ENCODE results near the gene C22orf31.
"Not testable (repeated sequence)": the region's sequence is repeated elsewhere in the genome, so short reads cannot be mapped to it uniquely, and the experiment has no call there.

Gene C22orf31

DNA sequence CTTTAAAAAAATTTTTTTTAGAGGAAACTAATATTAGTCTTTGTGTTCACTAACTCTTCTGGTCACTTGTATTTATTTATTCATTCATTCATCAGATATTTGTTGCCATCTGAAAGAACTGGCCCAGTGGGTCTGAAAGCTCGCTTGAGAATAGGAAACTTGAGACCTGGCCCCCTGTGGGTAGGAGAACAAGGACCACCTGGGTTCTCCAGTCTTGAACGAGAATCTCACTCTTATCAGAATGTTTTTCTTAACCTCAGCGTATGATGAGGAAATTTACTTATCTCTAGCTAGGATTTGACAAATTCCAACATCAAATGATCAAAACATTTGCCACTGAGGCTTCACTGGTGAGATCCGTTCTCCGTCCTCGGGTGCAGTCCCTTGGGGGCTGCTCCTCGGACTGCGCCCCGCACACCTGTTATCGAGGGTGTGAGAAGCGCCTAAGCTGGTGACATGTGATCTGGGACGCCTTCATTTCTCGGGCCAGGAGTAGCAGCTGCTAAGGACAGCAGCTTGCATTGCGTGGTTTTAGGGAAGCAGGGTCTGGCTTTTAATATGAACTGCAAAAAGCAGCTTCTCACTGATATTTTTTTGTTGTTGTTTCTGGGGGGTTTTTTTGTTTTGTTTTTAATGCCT is 6.3 kb downstream of the C22orf31 start:
- no peak for DNase-seq (ENCODE audit: low spot score)

DNA sequence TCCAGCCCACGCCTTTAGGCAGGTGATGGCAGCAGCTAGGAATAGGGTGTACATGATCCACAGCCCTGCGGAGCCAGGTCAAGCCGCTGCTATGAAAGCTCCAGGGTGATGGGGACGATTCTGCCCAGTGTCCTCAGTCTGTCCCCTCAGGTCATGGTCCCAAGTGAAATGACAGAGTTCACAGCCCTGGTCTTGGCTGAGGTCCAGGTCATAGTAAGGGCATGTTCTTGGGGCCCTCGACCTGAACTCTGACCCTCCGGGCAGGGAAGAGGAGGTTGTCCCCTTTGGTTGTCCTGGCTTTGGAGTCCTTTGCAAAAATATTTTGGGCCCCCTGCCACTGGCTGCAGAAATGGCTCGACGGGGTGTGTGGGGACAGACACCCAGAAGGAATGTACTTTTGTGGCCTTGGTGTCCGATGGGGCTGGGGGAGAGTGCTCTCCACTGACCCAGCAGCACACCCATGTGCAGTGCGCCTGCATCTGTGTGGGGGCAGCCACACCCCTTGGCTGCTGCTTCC is 7.3 kb downstream of the C22orf31 start:
- DNase-seq (ENCODE audit: low spot score) = no peak

DNA sequence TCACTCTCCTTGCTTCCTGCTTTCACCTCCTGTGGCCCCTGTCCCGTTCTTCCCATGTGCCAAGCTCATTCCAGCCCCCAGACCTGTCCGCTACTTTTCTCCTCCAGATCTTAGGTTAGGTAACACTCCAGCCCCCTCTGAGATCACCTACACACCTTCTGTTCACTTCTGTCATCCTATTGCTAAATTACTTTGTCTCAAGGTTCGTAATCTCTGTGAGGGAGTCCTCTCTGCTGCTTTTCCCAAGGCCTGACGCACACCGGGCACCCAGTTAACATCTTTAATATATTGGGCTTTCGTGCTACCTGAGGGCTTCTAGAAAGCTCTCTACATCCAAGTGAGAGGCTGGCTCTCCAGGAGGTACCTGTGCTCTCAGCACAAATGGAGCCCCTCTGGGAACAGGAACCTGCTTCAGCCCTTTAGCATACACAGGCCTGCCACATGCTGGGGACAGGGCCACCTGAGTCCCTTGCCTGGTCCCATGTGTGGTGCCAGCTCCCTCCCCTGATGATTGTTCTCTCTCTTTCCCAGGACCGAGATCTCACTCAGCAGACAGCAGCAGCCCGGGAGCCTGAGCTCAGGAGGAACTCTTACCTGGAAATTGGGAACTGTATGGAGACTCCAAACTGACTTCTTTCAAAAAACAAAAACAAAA is 8.5 kb downstream of the C22orf31 start:
- no peak for DNase-seq (ENCODE audit: low spot score)

DNA sequence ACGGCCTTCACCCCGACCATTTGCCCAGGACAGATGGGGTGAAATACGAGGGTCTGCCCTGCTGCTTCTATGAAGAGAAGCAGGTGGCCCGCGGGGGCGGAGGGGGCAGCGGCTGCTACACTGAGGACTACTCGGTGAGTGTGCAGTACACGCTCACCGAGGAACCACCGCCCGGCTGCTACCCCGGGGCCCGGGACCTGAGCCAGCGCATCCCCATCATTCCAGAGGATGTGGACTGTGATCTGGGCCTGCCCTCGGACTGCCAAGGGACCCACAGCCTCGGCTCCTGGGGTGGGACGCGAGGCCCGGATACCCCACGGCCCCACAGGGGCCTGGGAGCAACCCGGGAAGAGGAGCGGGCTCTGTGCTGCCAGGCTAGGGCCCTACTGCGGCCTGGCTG is 11.2 kb downstream of the C22orf31 start:
- DNase-seq (ENCODE audit: low spot score) = no peak

DNA sequence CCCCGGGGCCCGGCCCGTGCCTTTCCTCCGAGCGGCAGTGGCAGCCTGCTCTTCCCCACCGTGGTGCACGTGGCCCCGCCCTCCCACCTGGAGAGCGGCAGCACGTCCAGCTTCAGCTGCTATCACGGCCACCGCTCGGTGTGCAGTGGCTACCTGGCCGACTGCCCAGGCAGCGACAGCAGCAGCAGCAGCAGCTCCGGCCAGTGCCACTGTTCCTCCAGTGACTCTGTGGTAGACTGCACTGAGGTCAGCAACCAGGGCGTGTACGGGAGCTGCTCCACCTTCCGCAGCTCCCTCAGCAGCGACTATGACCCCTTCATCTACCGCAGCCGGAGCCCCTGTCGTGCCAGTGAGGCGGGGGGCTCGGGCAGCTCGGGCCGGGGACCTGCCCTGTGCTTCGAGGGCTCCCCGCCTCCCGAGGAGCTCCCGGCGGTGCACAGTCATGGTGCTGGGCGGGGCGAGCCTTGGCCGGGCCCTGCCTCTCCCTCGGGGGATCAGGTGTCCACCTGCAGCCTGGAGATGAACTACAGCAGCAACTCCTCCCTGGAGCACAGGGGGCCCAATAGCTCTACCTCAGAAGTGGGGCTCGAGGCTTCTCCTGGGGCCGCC is 11.9 kb downstream of the C22orf31 start:
- no peak for DNase-seq (ENCODE audit: low spot score)

DNA sequence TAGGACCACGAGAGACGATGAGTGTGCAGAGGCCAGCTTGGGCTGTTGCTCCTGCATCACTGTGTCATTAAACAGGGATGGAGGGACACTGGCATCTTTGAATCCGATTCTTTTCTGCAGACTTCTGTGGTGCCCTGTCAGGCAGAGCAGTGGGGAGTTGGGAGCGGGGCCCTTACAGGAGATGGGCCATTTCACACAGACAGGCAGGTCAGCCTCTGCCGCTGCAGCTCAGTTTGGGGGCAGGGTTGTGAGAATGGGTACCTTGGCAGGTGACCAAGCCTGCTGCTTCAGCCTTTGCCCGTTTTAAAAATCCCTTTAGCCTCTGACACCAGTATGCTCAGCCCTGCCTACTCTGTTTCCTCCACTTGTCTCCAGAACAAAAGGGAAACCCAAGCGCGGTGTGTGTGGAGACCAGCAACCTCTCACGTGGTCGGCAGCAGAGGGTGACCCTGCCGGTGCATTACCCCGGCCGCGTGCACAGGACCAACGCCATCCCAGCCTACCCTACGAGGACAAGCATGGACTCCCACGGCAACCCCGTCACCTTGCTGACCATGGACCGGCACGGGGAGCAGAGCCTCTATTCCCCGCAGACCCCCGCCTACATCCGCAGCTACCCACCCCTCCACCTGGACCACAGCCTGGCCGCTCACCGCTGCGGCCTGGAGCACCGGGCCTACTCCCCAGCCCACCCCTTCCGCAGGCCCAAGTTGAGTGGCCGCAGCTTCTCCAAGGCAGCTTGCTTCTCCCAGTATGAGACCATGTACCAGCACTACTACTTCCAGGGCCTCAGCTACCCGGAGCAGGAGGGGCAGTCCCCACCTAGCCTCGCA is 12.6 kb downstream of the C22orf31 start:
- no peak for DNase-seq (ENCODE audit: low spot score)

DNA sequence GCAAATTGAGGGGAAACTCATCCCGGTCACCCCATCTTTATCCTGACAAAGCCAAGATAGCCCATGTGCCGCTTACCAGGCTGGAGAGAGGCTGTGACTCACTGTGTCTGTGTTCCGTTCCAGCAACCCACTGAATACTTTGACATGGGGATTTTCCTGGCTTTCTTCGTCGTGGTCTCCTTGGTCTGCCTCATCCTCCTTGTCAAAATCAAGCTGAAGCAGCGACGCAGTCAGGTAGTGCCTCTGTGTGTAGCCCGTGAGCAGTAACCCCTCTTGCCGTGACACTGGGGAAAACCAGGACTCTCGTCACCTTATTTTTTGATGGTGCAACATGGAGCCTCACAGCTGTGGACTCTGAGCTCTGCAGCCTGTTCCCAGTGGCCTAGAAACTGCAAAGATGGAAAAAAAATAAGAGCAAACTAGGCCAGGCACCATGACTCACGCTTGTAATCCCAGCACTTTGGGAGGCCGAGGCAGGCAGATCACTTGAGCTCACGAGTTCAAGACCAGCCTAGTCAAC is 16.9 kb downstream of the C22orf31 start:
- DNase-seq (ENCODE audit: low spot score) = peak; percentile 76

DNA sequence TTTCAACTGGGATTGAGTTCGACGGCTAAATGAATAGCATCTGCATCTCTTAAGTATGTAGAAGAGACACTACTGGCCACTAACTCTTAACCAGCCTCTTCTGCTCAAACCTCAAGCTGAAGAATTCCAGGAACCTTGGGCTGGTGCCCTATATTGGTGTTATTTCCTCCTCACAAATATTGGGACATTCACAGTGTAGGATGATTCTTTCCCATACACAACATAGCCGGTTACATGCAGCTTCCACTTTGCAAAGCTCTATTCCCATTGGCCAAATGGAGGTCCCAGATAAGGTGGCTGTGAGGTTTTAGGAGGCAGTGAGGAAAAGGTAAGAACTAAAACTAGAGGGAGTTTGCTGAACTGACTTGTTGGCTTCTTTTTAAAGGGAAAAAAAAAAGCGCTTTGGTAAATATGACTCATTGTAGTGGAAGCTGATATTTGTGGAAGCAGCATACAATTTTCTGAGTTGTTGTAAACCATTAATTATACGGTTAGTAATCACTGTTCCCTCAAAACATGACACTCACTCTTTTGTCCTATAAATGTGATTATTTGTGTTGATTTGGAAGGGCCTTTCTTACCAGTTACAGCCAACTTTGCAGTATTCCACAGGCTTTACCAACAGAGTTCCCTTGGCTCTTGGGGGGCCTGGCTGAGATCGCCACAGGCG is 17.6 kb downstream of the C22orf31 start:
- DNase-seq (ENCODE audit: low spot score) = peak; percentile 59

DNA sequence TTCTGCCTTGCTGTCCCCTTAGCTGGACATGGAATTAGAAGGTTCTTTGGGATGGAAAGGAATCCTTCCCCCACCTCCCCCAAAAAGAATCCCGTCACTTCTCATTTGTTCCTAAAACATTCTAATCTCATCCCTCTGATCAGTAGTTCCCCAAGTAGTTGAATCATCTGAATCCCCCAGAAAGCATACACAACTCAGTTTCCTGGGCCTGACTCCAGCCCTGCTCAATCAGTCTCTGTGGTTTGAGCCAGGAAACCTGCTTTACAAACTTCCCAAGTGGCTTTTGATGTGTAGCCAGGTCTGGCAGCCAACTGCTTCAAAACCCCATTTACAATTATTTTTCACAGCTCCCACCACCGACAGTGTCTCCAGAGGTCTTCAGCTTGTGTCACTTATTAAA is 20.2 kb downstream of the C22orf31 start:
- DNase-seq (ENCODE audit: low spot score) = peak; percentile 33

DNA sequence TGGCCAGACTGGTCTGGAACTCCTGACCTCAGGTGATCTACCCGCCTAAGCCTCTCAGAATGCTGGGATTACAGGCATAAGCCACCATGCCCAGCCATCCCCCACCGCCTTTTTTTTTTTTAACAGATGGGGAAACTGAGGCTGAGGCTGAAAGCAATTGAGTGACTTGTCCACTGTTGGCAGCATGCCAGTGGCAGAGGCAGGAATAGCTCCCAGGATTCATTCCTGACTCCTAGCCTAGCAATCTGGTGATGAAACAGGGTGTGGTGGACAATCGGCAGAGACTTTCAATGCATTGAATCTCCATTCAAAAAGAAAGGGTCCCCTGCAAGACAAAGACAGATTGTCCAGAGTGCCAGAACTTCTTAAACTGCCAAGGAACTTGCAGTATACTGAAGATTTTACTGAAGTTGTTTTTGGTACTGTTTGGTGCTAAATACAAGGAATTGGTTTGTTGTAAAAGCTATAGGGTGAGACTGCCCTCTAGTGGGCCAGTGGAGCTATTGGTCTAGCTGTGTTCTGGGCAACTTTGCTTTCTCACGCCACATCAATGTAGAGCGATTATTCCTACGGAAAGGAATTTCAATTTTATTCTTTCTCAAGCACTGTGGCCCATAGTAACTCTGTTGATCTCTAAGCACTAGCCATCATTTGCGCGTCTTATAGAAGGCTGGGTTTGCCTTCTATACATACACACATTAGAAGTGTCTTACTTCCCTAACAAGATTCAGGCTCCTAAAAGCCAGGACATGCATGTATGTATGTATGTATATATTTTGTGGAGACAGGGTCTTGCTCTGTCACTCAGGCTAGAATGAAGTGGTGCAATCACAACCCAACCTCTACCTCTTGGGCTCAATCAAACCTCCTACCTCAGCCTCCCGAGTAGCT is 21.0 kb downstream of the C22orf31 start:
- DNase-seq (ENCODE audit: low spot score) = peak; percentile 71

DNA sequence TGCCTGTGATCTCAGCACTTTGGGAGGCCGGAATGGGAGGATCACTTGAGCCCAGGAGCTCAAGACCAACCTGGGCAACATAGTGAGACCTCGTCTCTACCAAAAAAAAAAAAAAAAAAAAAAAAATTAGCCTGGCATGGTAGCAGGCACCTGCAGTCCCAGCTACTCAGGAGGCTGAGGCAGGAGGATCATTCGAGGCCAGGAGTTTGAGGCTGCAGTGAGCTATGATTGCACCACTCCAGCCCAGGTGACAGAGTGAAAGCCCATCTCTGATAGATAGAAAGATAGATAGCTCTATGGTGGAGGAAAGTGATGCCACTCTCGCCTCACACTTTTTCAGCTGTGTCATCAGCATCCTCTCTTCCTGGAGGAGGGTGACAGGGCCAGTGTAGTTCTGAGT is 21.9 kb downstream of the C22orf31 start:
- not testable (repeated sequence) for DNase-seq (ENCODE audit: low spot score)

DNA sequence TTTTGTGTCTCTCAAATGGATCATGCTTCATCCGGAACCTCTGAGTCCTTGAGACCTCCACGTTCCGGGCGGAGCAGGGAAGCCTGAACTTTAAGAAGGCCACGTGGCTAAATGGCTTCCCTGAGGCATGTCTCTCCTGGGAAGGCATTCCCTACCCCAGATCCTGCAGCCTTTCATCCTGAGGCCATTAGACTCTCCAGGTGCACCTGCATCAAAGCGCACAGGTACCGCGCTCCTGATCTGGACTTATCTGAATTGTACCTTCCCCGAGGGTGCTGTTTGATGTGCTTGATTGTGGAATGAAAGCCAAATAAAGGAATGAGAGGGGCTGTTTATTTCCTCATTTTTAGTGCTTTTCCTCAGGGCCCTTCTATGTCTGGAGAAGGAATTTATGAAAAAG is 22.5 kb downstream of the C22orf31 start:
- no peak for DNase-seq (ENCODE audit: low spot score)

DNA sequence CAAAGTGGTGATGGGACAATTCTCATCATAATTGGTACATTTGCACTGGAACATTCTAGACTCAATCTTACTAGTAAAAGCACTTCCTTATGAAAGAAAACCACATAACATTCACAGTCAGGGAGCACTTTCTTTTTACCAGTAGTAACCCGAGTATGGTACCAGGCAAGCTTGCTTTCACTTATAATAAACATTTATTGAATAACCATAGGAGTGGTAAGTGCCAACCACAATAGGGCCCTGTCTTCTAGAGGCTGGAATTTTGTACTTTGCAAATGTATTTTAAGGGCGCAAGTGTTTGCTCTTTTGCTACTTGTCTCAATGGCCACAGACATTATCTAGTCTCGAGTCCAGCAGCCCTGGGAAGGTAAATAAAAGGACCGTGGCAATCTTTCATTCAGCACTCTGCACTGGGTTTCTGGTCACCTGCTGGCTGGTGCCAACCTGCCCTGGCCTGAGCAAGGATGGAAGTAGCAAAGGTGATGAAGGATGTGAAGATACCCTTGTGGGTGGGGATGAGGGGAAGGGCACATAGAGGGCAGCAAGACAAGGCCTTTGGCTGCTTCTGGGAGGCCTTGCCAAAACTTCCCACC is 24.2 kb downstream of the C22orf31 start:
- no peak for DNase-seq (ENCODE audit: low spot score)

DNA sequence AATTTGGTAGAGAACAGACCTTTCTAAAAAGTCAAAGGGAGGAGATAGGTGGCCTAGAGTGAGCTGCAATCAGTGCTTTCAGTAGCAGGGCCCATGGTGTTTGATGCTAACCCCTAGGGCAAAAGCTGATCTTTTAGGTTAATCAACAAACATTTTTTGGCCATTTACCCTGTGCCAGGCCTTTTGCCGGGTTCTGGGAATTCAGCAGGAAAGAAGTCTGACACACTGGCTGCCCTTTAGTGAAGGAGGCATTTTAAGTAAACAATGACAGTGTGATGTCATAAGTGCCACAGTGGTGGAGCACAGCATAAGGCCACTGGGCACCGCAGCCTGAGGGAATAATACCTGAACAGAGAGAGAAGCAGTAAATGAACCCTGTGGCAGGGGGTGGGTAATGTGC is 29.0 kb downstream of the C22orf31 start:
- peak; percentile 22 for DNase-seq (ENCODE audit: low spot score)

DNA sequence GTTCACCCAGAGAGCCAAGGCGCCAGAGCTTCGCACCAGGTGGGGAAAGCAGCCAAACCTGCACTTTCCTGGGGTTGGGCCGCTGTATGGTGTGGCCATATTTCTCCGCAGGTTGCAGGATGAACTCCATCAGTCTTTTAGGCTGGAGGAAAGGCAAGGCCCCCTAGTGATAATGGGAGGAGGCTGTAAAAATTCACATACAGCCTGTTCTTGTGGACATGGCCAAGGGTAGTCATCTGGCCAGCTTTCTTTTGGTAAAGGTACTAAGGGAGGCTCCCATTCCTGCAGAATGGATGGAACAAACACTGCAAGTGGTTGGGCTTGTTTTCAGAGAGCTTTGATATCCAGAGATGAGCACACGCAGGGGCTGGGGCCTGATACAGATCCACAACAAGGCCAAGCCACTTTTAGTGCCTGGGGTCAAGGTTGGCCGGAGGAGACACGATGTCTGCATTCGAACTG is 29.6 kb downstream of the C22orf31 start:
- DNase-seq (ENCODE audit: low spot score) = no peak

DNA sequence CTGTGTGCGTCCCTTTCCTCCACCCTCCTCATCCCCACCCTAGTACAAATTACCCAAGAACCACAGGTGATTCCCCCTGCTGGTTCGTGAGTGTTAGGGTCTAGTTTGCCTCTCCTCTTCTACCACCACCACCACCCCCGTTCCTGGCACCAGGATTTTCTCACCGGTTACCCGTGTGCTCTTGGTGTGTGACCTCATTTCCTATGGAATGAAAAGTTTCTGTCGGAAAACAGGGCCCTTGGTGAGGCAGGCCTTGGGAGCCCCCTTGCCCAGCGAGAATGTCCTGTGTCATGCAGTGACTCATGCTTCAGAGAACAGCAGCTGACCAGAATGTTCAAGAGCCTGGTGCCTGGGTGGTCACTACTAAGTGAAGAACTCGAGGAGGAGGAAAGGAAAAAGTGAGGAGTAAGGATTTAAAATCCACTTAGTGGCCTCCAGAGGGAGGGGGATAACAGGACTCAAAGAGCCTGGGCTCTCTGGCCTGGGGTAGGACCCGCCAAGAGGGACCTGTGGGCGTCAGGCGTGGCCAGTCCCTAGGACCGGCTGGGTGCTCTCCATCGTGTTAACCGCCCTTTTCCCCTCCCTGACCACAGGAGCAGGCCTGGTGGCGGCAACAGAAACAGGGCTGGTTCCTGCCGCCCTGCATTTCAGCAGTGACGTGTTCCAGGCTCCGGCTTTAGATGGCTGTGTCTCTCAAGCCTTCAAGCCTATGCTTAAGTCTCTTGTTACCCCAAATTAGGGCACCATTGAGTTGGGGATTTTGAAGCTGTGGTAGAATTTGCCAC is 30.2 kb downstream of the C22orf31 start:
- peak; percentile 91 for DNase-seq (ENCODE audit: low spot score)

DNA sequence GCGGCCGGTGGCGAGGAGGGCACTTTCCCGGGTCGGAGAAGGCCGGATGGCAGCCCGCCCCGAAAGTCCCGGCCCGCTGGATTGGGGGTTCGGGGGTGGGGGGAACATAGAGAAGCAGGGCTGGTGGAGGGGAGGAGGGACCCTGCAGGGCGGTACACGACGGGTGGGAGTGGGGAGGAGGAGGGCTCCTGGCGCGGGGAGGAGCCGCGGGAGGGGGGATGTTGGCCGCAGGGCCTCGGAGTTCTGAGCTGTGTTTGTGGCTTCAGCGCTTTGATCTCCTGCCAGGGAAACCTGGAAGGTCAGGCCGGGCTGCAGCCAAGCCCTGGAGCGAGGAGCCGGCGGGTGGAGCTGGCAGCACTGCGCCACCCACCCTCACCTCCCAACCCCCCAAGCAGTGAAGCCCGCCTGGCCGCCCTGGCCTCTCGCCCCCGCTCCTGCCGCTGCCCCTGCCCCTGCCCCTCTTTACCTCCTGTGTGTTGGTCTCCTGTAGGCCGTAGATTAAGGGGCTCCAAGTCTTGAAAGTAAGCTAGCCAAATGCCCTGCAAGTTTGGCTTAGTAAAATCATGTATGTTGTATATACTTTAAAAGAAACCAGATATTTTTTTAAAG is 30.9 kb downstream of the C22orf31 start:
- peak; percentile 91 for DNase-seq (ENCODE audit: low spot score)

DNA sequence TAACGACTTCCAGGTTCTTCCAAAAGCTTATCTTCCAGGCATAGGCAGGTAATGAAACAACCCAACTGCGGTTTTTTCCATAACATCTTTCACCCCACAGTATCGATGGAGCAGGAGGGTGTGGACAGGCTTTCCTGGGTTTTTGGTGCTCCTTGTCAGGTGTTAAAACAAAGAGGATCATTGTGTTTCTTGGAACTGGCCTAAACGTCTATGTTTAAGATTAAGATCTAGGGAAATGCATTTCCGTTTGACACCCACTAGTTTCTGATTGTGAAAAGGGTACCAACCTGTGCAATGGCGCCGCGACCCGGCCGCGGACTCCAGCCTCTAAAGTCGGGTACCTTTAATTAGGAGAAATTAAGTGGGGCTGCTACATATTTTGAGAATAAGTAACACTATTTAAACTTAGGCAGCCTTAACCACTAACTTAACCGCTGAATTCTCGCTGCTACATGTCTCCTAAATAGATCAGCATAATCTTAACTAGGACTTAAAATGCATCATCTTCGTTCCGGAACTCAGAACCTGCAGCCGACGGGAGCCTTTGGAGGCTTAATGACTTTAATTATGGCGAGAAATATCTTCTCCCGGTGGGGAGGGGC is 31.5 kb downstream of the C22orf31 start:
- DNase-seq (ENCODE audit: low spot score) = no peak
